Raji (cell line): ENCODE results near the gene FAM114A1.

Experiments
- POLR2A ChIP-seq: IDR thresholded peaks from 2 replicates; pipeline ENCODE4 v1.6.1; 2011; ENCODE audit warnings: low read depth, low read length, control low read depth; ENCODE audit not compliant: insufficient read depth

FAM114A1 gene

GRCh38 chr4:38909015-38909414 is 41.4 kb downstream of the FAM114A1 start:
- no peak for TF ChIP-seq POLR2A

- no peak for TF ChIP-seq POLR2A
These were observed 43.7 kb downstream of the FAM114A1 start for GRCh38 chr4:38911257-38911656.

GRCh38 chr4:38914854-38915253 is 47.2 kb downstream of the FAM114A1 start:
- no peak for TF ChIP-seq POLR2A

GRCh38 chr4:38917481-38918025 is 49.9 kb downstream of the FAM114A1 start:
- TF ChIP-seq POLR2A: no peak

GRCh38 chr4:38919494-38919893 is 51.9 kb downstream of the FAM114A1 start:
- TF ChIP-seq POLR2A: no peak

GRCh38 chr4:38920186-38920585 is 52.6 kb downstream of the FAM114A1 start:
- TF ChIP-seq POLR2A: no peak

GRCh38 chr4:38920677-38921076 is 53.1 kb downstream of the FAM114A1 start:
- no peak for TF ChIP-seq POLR2A

- no peak for TF ChIP-seq POLR2A
These were observed 53.5 kb downstream of the FAM114A1 start for GRCh38 chr4:38921151-38921550.

GRCh38 chr4:38923746-38924145 is 56.1 kb downstream of the FAM114A1 start:
- TF ChIP-seq POLR2A: no peak

- no peak for TF ChIP-seq POLR2A
These were observed 56.7 kb downstream of the FAM114A1 start for GRCh38 chr4:38924353-38924752.

GRCh38 chr4:38925492-38926413 is 58.1 kb downstream of the FAM114A1 start:
- TF ChIP-seq POLR2A: no peak

GRCh38 chr4:38926896-38927295 is 59.3 kb downstream of the FAM114A1 start:
- TF ChIP-seq POLR2A: no peak

GRCh38 chr4:38928568-38928967 is 61.0 kb downstream of the FAM114A1 start:
- TF ChIP-seq POLR2A: no peak

GRCh38 chr4:38928974-38929373 is 61.4 kb downstream of the FAM114A1 start:
- no peak for TF ChIP-seq POLR2A

- no peak for TF ChIP-seq POLR2A
These were observed 62.6 kb downstream of the FAM114A1 start for GRCh38 chr4:38930204-38930603.

GRCh38 chr4:38930707-38931106 is 63.1 kb downstream of the FAM114A1 start:
- no peak for TF ChIP-seq POLR2A
